ENCODE measurements around the gene ARPC2.

DNA sequence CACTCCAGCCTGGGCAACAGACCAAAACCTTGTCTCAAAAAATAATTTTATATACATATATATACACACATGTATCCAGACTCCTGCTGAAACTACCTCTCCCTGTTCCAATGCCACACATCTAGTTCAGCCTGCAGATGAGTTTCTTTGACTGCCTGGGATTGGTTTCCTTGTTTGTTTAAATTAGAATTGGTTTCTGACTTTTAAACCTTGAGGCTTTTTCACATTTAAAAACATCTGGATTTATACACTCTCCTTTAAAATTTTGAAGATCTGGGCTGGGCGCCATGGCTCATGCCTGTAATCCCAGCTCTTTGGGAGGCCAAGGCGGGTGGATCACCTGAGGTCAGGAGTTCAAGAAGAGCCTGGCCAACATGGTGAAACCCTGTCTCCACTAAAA lies 28.5 kb upstream of the ARPC2 start:
- no peak for TF ChIP-seq POLR2AphosphoS5 (IDR thresholded peaks at IDR 0.05; ENCODE audit: low read depth)
- TF ChIP-seq, protein P1, sequence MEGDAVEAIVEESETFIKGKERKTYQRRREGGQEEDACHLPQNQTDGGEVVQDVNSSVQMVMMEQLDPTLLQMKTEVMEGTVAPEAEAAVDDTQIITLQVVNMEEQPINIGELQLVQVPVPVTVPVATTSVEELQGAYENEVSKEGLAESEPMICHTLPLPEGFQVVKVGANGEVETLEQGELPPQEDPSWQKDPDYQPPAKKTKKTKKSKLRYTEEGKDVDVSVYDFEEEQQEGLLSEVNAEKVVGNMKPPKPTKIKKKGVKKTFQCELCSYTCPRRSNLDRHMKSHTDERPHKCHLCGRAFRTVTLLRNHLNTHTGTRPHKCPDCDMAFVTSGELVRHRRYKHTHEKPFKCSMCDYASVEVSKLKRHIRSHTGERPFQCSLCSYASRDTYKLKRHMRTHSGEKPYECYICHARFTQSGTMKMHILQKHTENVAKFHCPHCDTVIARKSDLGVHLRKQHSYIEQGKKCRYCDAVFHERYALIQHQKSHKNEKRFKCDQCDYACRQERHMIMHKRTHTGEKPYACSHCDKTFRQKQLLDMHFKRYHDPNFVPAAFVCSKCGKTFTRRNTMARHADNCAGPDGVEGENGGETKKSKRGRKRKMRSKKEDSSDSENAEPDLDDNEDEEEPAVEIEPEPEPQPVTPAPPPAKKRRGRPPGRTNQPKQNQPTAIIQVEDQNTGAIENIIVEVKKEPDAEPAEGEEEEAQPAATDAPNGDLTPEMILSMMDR (IDR thresholded peaks at IDR 0.05; ENCODE audit: insufficient read depth, low read length): no peak
- no peak for TF ChIP-seq GABPA (IDR thresholded peaks at IDR 0.05; ENCODE audit: low read depth)
